ENCODE results near the gene DOCK6. TPM values are rescaled to one million over a fixed set of nuclear protein-coding genes. Genes with fewer than 3 reads are reported as not detected.

Gene DOCK6
- total and polyA plus RNA-seq, 2 of the 13 experiments (the other 11 are each of a cell fraction or from before 2014, with no cell fraction given): 5.4 to 38.1 TPM

GRCh38 chr19:11240008-11240444 is 22.3 kb downstream of the DOCK6 start (continued):
- TF ChIP-seq SNAPC4 (CRISPR knock-in tag; IDR thresholded peaks at IDR 0.05) (no peak), ZC3H13 (CRISPR knock-in tag; IDR thresholded peaks at IDR 0.05) (no peak), ZBTB40 (IDR thresholded peaks at IDR 0.05) (no peak), ZBTB40 (CRISPR knock-in tag; IDR thresholded peaks at IDR 0.05) (no peak), ZNF484 (CRISPR knock-in tag; IDR thresholded peaks at IDR 0.05; ENCODE audit: borderline replicate concordance, low read depth) (0 out of 2 replicates have a peak, but pooled peaks have one; percentile 6), TFE3 (CRISPR knock-in tag; IDR thresholded peaks at IDR 0.05) (no peak), ZFX (CRISPR knock-in tag; IDR thresholded peaks at IDR 0.05; ENCODE audit: low read depth) (no peak), RAD51 (IDR thresholded peaks at IDR 0.05; ENCODE audit: borderline replicate concordance) (no peak), ARNT2 (CRISPR knock-in tag; IDR thresholded peaks at IDR 0.05; ENCODE audit: low read depth) (no peak), ZMYM3 (CRISPR knock-in tag; IDR thresholded peaks at IDR 0.05) (no peak), NR0B2 (CRISPR knock-in tag; IDR thresholded peaks at IDR 0.05) (no peak), REL (CRISPR knock-in tag; conservative IDR thresholded peaks at IDR 0.05) (no peak), TARDBP (CRISPR knock-in tag; IDR thresholded peaks at IDR 0.05) (peak; percentile 46), MLLT10 (CRISPR knock-in tag; IDR thresholded peaks at IDR 0.05) (no peak)

All from HepG2 (cell line).